KOPT-K1 (cell line): Measurements from ENCODE around the gene RERG.
"Not testable (repeated sequence)": the region's sequence is repeated elsewhere in the genome, so short reads cannot be mapped to it uniquely, and the experiment has no call there.

ENCODE experiments used
- H3K27ac ChIP-seq: fragments of 200-600 bp; sonication (generic); 2 replicates; pipeline ENCODE4 v1.5.1; 2016; ENCODE audit warnings: antibody characterized with exemption, mild to moderate bottlenecking, low read depth, low read length; ENCODE audit not compliant: poor library complexity, severe bottlenecking
- H3K36me3 ChIP-seq: fragments of 200-600 bp; sonication (generic); 2 replicates; pipeline ENCODE4 v1.5.1; 2017; ENCODE audit warnings: antibody characterized with exemption, mild to moderate bottlenecking, low read length, moderate library complexity; ENCODE audit not compliant: insufficient read depth
- H3K9me3 ChIP-seq: fragments of 200-600 bp; sonication (generic); 2 replicates; pipeline ENCODE4 v1.5.1; 2017; ENCODE audit warnings: antibody characterized with exemption, low read length, mild to moderate bottlenecking; ENCODE audit not compliant: insufficient read depth, poor library complexity, severe bottlenecking

RERG gene

DNA sequence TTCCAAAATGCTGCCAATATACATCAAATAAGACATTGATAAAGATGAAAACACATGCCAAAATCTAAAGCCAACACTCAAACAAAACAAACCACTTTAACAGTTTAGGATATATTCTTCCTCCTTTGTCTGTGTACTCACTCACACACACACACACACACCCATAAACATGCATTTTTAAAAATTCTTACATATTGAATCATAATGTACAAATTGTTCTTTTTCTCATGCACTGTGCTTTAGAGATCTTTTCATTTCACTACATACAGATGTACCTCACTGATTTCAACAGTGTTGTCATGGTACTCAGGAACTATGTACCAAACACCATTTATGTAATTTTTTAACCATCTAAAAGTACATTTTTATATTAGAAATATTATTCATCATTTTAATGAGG, 9.5 kb upstream of the RERG start:
- H3K9me3 ChIP-seq, result no peaks in the 10 kb centered on the region
- H3K36me3 ChIP-seq, result no peaks in the 10 kb centered on the region
- H3K27ac ChIP-seq, result no peak overlapping the region

GRCh38 chr12:15230137-15230536, 8.9 kb upstream of the RERG start:
- Histone ChIP-seq H3K27ac (no peak overlapping the region), H3K9me3 (no peaks in the 10 kb centered on the region), H3K36me3 (no peaks in the 10 kb centered on the region)

GRCh38 chr12:15227004-15227679, 5.9 kb upstream of the RERG start:
- no peaks in the 10 kb centered on the region for H3K9me3 ChIP-seq
- no peaks in the 10 kb centered on the region for H3K36me3 ChIP-seq
- H3K27ac ChIP-seq, result no peak overlapping the region

DNA sequence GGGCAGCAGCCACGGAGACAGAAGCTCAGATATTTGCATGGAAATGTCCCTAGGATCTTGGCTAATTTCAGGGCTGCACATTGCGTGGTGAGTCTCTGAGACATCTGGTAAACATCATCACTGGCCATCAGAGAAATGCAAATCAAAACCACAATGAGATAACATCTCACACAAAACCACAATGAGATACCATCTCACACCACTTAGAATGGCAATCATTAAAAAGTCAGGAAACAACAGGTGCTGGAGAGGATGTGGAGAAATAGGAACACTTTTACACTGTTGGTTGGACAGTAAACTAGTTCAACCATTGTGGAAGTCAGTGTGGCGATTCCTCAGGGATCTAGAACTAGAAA, 4.6 kb upstream of the RERG start:
- not testable (repeated sequence) for H3K27ac ChIP-seq, H3K36me3 ChIP-seq, H3K9me3 ChIP-seq

DNA sequence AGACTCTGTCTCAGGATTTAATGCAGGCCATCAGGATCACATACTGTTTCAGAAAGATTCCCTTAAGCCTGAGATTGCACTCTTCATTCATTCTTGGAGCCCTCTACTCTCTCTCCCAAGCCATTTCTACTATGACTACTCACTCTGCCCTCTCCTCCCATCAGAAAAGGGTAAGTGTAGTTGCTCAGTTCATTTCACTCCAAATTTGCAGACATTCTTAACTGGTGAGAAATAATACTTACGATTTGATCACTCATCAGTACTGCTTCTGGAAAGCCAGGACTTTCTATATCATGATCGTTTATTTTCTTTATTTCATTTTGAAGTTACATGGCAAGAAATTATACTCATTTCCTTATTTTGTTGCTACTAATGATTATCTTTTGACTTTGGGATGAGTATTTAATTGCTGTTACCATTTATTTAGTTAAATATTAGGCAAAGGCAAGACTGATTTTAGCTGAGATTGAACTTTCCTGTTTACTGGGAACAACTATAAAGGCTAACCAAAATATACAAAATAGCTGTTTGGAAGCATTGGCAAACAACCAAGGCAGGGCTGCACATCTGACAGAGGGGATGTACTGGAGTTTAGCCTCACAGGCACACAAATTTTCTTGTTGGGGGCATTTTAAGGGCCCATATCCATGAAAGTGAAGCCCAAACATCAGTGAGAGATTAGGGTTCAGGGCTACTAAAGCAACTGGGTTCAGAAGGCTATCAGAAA, 4.1 kb upstream of the RERG start:
- Histone ChIP-seq H3K27ac (no peak overlapping the region), H3K9me3 (no peaks in the 10 kb centered on the region), H3K36me3 (no peaks in the 10 kb centered on the region)

- Histone ChIP-seq H3K36me3 (no peaks in the 10 kb centered on the region), H3K9me3 (no peaks in the 10 kb centered on the region), H3K27ac (no peak overlapping the region)
Observed at GRCh38 chr12:15222219-15222618, 1.0 kb upstream of the RERG start.

DNA sequence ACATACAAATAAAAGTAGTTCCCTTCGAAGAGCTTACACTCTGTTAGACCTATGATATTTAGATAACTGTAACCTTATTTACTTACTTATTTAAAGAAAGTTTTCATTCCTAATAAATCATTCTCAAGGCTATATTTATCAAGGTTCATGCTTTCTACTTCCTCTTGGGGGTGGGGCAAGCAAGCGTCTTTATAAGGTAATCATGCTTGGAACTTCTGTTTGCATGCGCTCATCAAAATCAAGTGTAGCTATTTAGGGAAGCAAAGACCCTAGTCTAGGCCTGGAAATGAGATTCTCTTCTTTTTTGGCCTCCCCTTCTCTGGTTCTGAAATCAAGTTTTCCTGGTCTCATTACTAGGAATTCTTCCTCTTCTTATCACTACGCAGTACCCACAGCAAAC, 766 bp downstream of the RERG start:
- no peaks in the 10 kb centered on the region for H3K9me3 ChIP-seq
- H3K27ac ChIP-seq, result no peak overlapping the region
- H3K36me3 ChIP-seq, result no peaks in the 10 kb centered on the region

- H3K9me3 ChIP-seq, result no peaks in the 10 kb centered on the region
- no peaks in the 10 kb centered on the region for H3K36me3 ChIP-seq
- H3K27ac ChIP-seq, result no peak overlapping the region
Observed at GRCh38 chr12:15218794-15219193, 2.4 kb downstream of the RERG start.

GRCh38 chr12:15216036-15216889, 5.0 kb downstream of the RERG start:
- no peaks in the 10 kb centered on the region for H3K9me3 ChIP-seq
- no peaks in the 10 kb centered on the region for H3K36me3 ChIP-seq
- no peak overlapping the region for H3K27ac ChIP-seq

GRCh38 chr12:15214851-15215601, 6.2 kb downstream of the RERG start:
- Histone ChIP-seq H3K36me3 (no peaks in the 10 kb centered on the region), H3K9me3 (no peaks in the 10 kb centered on the region), H3K27ac (no peak overlapping the region)

DNA sequence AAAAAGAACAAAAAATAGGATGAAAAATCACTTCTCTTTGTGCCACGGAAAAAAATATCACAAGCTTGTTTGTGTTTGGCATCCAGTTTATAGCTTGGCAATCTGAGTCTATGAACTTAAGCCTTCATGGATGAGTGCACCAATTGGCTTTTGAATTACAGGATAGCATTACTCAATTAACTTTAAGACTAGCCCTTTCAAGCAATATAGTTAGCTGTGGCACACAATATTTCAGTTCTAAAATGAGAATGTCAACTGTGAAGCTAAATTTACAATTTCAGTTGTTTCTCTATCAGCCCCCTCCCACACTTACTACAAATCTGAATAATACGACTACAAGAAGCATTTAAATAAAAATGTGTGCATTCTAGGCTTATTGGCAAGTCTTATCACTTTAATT, 8.3 kb downstream of the RERG start:
- Histone ChIP-seq H3K9me3 (no peaks in the 10 kb centered on the region), H3K27ac (no peak overlapping the region), H3K36me3 (no peaks in the 10 kb centered on the region)

- Histone ChIP-seq H3K27ac (no peak overlapping the region), H3K9me3 (no peaks in the 10 kb centered on the region), H3K36me3 (no peaks in the 10 kb centered on the region)
Observed at GRCh38 chr12:15209782-15210181, 11.4 kb downstream of the RERG start.

DNA sequence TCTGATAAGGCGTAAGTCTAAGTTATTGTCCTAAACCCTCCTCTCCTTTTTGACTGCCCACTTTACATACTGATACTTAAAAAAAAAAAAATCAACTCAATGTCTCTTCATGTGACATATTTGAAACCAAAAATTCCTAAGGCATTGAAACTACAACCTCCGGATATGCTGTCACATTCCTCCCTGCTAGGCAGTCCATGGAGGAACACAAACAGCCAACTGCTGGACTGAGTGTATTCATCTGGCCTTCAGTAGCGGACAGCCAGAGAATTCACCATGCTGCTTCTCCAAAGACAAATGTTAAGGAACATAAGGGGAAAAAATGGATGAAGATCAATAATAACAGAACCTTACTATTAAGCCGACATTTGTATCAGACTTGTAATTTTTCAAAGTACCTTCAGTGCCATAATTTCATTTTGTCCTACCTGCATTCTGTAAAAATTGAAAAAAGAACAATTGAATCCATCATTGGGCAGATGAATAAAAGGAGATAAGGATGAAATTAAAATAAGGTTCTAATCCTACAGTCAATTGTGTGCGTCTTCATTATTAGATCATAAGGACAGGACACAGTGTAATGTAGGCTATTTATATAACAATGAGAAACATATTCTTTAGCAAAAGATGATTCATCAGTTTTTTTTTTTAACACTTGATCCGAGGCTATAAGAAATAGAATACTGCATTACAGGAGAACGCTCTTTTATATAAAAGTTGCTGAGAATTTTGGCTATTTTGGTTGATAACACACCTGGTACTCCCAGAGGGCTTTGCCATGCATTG, 12.2 kb downstream of the RERG start:
- Histone ChIP-seq H3K27ac (no peak overlapping the region), H3K9me3 (no peaks in the 10 kb centered on the region), H3K36me3 (no peaks in the 10 kb centered on the region)

DNA sequence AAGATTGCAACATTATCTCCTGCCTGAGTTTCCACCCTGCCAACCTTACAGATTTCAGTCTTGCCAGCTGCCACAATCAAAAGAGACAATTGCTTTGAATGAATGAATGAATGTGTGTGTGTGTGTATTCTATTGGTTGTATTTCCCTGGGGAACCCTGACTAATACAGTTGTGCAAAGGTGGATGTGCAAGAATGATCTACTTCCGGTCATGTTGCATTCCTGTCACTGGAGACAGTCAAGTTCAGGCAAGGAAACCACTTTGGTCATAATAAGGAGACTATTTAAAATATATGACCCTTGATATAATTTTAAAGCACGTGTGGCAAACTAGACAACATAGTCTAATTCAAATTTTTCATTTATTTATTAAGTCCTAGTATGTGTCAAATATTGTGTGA, 13.1 kb downstream of the RERG start:
- Histone ChIP-seq H3K36me3 (no peaks in the 10 kb centered on the region), H3K27ac (no peak overlapping the region), H3K9me3 (no peaks in the 10 kb centered on the region)
